Heart left ventricle (tissue), 13 donors: ENCODE data around the gene KL.

Experiments used
- CTCF ChIP-seq, 12 donors: fragments of 200-600 bp; sonication (generic) in 4 of 12; IDR thresholded peaks; one replicate each; pipeline versions ENCODE4 v1.5.0 to v1.8.0; 2018 to 2022; ENCODE audit warnings: antibody characterized with exemption in 12 of 12, mild to moderate bottlenecking in 5 of 12
- POLR2A ChIP-seq, 2 donors: fragments of 450-650 bp; IDR thresholded peaks; one replicate each; pipeline ENCODE4 v1.6.1; 2017; ENCODE audit warnings: antibody characterized with exemption in 2 of 2, mild to moderate bottlenecking in 2 of 2, moderate library complexity in 2 of 2
- donor health status: ischemic (EF 13 %, LVEDD 7.1; RV severe dilation, severe dysfunction).
- donor health status: DM: no; HTN: yes; CAD: no.
- donor health status: DM: no; HTN: no; CAD: no.
- donor health status: ischemic (EF 25% LVEDD 6.9; RV normal size, moderate dysfunction).
- donor health status: ischemic (EF 25% LVEDD 5.7; RV mildly dilated, moderate dysfunction).
- donor health status: ischemic (EF 35%, LVEDD 5.7; RV mildly dilated, moderate dysfunction).
- donor health status: nonischemic (EF 11% LVEDD 7.7; RV severe dilation, severe dysfunction).
- donor health status: DM: yes; HTN: yes; CAD: no.
- donor health status: PGD.
- donor health status: ischemic (EF 29% LVEDD 5.4; RV normal size, mild dysfunction).
- donor health status: nonischemic (EF 23%, LVEDD 6.1; RV moderate dilation, normal function).

- no peak for TF ChIP-seq CTCF (IDR thresholded peaks at IDR 0.05)
- no peak for TF ChIP-seq POLR2A (IDR thresholded peaks at IDR 0.05)
These were observed 26.9 kb upstream of the KL start for GRCh38 chr13:32989290-32989667.
